ENCODE results near the gene CASS4. TPM values are rescaled to one million over a fixed set of nuclear protein-coding genes. Genes with fewer than 3 reads are reported as not detected.

The CASS4 gene
- total RNA-seq, 1 experiment from 2014 or later, result 0.28 TPM

DNA sequence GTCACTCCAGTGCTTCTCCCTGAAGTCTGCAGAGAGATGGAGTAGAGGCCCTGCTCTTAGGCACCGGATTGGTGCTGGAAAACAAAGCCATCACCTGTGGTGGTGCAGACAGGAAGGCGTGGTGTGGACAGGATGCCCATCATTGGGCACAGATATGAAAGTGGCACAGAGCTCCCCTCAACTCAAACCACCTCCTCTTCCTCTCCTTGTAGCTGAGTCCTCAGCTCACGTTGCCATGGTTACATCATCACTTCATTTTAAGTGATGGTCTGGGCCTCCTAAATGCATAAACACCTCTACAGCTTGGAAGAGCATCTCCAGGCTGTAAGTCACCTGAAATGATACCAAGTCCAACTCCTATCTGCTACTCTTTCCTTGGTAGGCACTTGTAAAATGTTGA is 48.4 kb downstream of the CASS4 start:
- H3K36me3 ChIP-seq (ENCODE audit: insufficient read depth, low read length, poor library complexity, severe bottlenecking), result no peaks in the 10 kb centered on the region
- no peak for DNase-seq (ENCODE audit: low spot score)
- no peaks in the 10 kb centered on the region for H3K27me3 ChIP-seq (replicated peaks; ENCODE audit: insufficient read depth, low read depth, low read length, poor library complexity)
- no peaks in the 10 kb centered on the region for H3K4me1 ChIP-seq (ENCODE audit: insufficient read depth, low read length, poor library complexity, severe bottlenecking)
- no peak overlapping the region for H3K27ac ChIP-seq (ENCODE audit: low read depth, low read length, poor library complexity, severe bottlenecking)
- no peaks in the 10 kb centered on the region for H3K9me3 ChIP-seq (ENCODE audit: low read depth, low read length, poor library complexity, severe bottlenecking)
- POLR2A ChIA-PET (ENCODE audit: low non-redundant PET), result no interaction called here
- TF ChIP-seq EZH2 (IDR thresholded peaks at IDR 0.05; ENCODE audit: borderline replicate concordance, low read depth, low read length, poor library complexity, severe bottlenecking), result no peak
- TF ChIP-seq, protein P1, sequence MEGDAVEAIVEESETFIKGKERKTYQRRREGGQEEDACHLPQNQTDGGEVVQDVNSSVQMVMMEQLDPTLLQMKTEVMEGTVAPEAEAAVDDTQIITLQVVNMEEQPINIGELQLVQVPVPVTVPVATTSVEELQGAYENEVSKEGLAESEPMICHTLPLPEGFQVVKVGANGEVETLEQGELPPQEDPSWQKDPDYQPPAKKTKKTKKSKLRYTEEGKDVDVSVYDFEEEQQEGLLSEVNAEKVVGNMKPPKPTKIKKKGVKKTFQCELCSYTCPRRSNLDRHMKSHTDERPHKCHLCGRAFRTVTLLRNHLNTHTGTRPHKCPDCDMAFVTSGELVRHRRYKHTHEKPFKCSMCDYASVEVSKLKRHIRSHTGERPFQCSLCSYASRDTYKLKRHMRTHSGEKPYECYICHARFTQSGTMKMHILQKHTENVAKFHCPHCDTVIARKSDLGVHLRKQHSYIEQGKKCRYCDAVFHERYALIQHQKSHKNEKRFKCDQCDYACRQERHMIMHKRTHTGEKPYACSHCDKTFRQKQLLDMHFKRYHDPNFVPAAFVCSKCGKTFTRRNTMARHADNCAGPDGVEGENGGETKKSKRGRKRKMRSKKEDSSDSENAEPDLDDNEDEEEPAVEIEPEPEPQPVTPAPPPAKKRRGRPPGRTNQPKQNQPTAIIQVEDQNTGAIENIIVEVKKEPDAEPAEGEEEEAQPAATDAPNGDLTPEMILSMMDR (conservative IDR thresholded peaks at IDR 0.05; ENCODE audit: low read depth, low read length), result no peak
- intact Hi-C loops (cut with micrococcal nuclease; ENCODE audit: unreplicated experiment), result no loop called here
- BruUV-seq (replicated peaks), result no TSS peak
- H3K4me3 ChIP-seq (ENCODE audit: low read depth, low read length, poor library complexity, severe bottlenecking), result no peak overlapping the region
- CTCF ChIA-PET, result no interaction called here

DNA sequence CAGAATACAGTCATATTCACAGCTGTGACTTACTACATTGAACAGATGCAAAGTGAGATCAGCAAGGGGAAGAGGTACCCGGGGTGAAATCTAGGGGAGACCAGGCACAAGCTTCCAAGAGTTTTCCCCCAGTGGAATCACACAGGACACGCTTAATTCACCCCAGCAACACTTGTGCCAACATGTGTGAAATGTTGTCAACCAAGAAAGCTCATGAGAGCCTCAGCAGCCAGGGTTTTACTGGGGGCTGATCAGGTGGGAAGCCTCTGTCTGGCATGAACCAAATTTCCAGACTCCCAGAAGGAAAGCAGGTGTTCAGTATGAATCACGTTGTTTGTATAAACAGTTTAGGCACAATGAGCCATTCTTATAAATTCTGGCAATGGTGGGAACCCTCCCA is 49.5 kb downstream of the CASS4 start:
- no peaks in the 10 kb centered on the region for H3K4me1 ChIP-seq (ENCODE audit: insufficient read depth, low read length, poor library complexity, severe bottlenecking)
- H3K27me3 ChIP-seq (replicated peaks; ENCODE audit: insufficient read depth, low read depth, low read length, poor library complexity), result no peaks in the 10 kb centered on the region
- intact Hi-C loops (cut with micrococcal nuclease; ENCODE audit: unreplicated experiment), result no loop called here
- H3K27ac ChIP-seq (ENCODE audit: low read depth, low read length, poor library complexity, severe bottlenecking), result no peak overlapping the region
- H3K4me3 ChIP-seq (ENCODE audit: low read depth, low read length, poor library complexity, severe bottlenecking), result no peak overlapping the region
- DNase-seq (ENCODE audit: low spot score), result no peak
- POLR2A ChIA-PET (ENCODE audit: low non-redundant PET), result no interaction called here
- H3K36me3 ChIP-seq (ENCODE audit: insufficient read depth, low read length, poor library complexity, severe bottlenecking), result no peaks in the 10 kb centered on the region
- no TSS peak for BruUV-seq (replicated peaks)
- no peaks in the 10 kb centered on the region for H3K9me3 ChIP-seq (ENCODE audit: low read depth, low read length, poor library complexity, severe bottlenecking)
- CTCF ChIA-PET, result no interaction called here
- no peak for TF ChIP-seq EZH2 (IDR thresholded peaks at IDR 0.05; ENCODE audit: borderline replicate concordance, low read depth, low read length, poor library complexity, severe bottlenecking)
- TF ChIP-seq, protein P1 (conservative IDR thresholded peaks at IDR 0.05; ENCODE audit: low read depth, low read length), result no peak

DNA sequence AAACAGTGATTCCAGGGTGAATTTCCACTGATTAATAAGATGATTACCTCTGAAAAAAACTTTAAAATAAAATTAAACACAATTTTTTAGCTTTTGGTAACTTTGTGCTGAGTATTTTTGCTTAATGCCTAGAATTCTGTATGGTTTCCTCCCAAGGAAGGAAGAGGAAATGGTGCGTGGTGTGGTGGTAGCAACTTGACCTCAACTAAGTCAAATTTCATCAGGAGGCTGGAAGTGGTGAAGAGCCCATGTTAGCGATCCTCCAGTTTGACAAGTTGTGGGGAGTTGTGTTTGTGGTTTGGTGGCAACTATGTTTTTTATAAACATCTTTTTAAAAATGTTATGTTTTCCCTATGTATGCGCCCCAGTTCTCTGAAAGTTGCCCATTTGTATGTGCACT is 51.4 kb downstream of the CASS4 start:
- H3K27ac ChIP-seq (ENCODE audit: low read depth, low read length, poor library complexity, severe bottlenecking), result no peak overlapping the region
- TF ChIP-seq, protein P1 (conservative IDR thresholded peaks at IDR 0.05; ENCODE audit: low read depth, low read length), result no peak
- TF ChIP-seq EZH2 (IDR thresholded peaks at IDR 0.05; ENCODE audit: borderline replicate concordance, low read depth, low read length, poor library complexity, severe bottlenecking), result no peak
- peaks cover 3% of the 10 kb centered on the region for H3K4me1 ChIP-seq (ENCODE audit: insufficient read depth, low read length, poor library complexity, severe bottlenecking)
- no peaks in the 10 kb centered on the region for H3K27me3 ChIP-seq (replicated peaks; ENCODE audit: insufficient read depth, low read depth, low read length, poor library complexity)
- ChIA-PET CTCF (no interaction called here), POLR2A (ENCODE audit: low non-redundant PET) (no interaction called here)
- H3K4me3 ChIP-seq (ENCODE audit: low read depth, low read length, poor library complexity, severe bottlenecking), result no peak overlapping the region
- intact Hi-C loops (cut with micrococcal nuclease; ENCODE audit: unreplicated experiment), result no loop called here
- BruUV-seq (replicated peaks), result no TSS peak
- H3K9me3 ChIP-seq (ENCODE audit: low read depth, low read length, poor library complexity, severe bottlenecking), result no peaks in the 10 kb centered on the region
- H3K36me3 ChIP-seq (ENCODE audit: insufficient read depth, low read length, poor library complexity, severe bottlenecking), result no peaks in the 10 kb centered on the region
- no peak for DNase-seq (ENCODE audit: low spot score)
